IPS-20b (cell line): ENCODE measurements around the gene PIEZO1.
"Not testable (repeated sequence)": the region's sequence is repeated elsewhere in the genome, so short reads cannot be mapped to it uniquely, and the experiment has no call there.

ENCODE experiments used
- H3K27ac ChIP-seq: one replicate; pipeline ENCODE4 v1.5.1; 2013; ENCODE audit warnings: low read length
- H3K27me3 ChIP-seq: 2 replicates; pipeline ENCODE4 v1.6.1; 2013; ENCODE audit warnings: mild to moderate bottlenecking, low read length, inconsistent platforms; ENCODE audit not compliant: insufficient read depth
- H3K36me3 ChIP-seq: 2 replicates; pipeline ENCODE4 v1.6.1; 2013; ENCODE audit warnings: low read depth, mild to moderate bottlenecking, inconsistent platforms, low read length, moderate library complexity; ENCODE audit not compliant: insufficient read depth
- H3K4me1 ChIP-seq: 2 replicates; pipeline ENCODE4 v1.6.1; 2013; ENCODE audit warnings: mild to moderate bottlenecking, control low read depth, inconsistent platforms, low read length, moderate library complexity; ENCODE audit not compliant: insufficient read depth
- H3K4me3 ChIP-seq: 2 replicates; pipeline ENCODE4 v1.5.1; 2013; ENCODE audit warnings: mild to moderate bottlenecking, low read length, inconsistent platforms
- H3K9ac ChIP-seq: 2 replicates; pipeline ENCODE4 v1.6.1; 2013; ENCODE audit warnings: low read depth, mild to moderate bottlenecking, inconsistent platforms, low read length, moderate library complexity
- H3K9me3 ChIP-seq: 2 replicates; pipeline ENCODE4 v1.6.1; 2013; ENCODE audit warnings: mild to moderate bottlenecking, low read depth, low read length, inconsistent platforms; ENCODE audit not compliant: insufficient read depth

The PIEZO1 gene

DNA sequence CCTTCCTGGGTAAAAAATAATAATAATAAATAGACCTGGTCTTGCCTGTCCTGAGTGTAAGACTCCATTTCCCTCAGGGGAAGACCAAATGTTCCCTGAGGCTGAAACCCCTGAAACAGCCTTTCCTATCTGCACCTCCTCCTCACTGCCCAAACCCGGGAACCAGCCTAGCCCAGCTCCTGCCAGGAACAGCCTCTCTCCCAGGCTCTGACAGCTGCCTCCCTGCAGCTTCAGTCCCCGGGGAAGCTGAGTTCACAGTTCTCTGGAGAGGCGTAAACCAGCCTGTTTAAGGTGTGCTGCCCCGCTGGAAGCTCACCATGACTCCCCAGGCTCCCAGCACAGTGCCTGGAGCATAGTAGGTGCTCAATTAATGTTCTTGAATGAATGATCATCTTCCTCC is 11.3 kb upstream of the PIEZO1 start:
- Histone ChIP-seq H3K9me3 (no peaks in the 10 kb centered on the region), H3K27me3 (peaks cover 4% of the 10 kb centered on the region; the same call in 1 of the 2 replicates), H3K27ac (no peak overlapping the region), H3K4me3 (no peak overlapping the region), H3K9ac (no peak overlapping the region), H3K36me3 (no peaks in the 10 kb centered on the region), H3K4me1 (no peaks in the 10 kb centered on the region)

DNA sequence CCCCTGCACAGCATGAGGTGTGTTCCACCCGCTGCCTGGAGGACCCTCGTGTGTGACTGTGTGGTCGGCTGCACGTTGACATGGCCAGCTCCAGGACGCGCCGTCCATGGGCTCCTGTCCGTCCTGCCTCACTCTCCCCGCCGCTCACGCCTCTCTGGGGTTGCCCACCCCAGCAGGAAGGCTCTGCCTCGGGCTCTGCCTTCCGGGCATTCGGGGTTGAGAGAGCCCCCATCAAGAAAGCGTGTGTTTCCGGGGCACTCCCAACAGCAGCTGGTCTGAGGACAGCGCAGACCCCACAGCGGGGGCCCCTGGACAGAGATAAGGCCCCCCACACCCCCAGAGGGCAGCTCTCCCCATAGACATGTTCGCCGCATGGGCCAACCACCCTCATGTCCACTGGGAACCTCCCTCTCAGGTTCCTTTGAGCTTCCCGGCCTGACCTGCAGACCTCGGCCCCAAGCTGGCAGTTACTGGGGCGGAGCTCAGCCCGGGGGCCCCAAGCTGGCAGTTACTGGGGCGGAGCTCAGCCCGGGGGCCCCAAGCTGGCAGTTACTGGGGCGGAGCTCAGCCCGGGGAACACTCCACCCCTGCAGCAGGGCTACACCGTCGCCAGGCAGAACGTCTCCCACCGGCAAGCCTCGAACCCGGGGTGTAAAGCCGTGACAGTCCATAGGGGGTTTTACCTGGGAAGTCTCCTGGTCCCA is 8.4 kb upstream of the PIEZO1 start:
- no peak overlapping the region for H3K27ac ChIP-seq

DNA sequence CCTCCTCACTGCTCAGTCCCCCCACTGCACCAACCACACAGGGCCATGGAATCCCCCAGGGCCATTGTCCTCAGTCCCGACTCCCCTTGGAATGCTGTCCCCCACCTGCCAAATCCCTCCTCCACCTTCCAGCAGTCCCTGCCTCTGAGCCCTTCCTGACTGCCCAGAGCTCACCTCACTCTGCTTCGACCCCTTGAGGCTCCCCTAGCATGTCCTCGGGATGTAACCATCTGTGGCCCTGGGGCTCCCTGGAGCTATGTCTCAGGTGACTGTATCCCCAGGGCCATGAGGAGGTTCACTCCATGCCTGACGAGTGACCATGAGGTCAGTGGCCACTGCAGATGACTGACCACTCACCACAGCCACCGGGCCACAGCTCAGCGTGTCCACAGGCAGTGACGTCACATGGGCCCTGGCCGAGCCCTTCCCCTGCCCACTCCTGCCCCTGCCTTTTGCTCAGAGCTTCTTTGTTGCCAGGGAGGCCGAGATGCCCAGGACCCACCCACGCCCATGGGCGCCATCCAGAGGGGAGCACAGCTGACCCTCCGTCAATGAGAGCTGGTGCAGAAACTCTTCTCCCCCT is 7.7 kb upstream of the PIEZO1 start:
- Histone ChIP-seq H3K9ac (no peak overlapping the region), H3K36me3 (no peaks in the 10 kb centered on the region), H3K4me1 (no peaks in the 10 kb centered on the region), H3K4me3 (no peak overlapping the region), H3K27ac (no peak overlapping the region), H3K27me3 (peaks cover 4% of the 10 kb centered on the region; the same call in 1 of the 2 replicates), H3K9me3 (no peaks in the 10 kb centered on the region)

More for the DNA sequence above, 8.4 kb upstream of the PIEZO1 start:
- Histone ChIP-seq H3K9ac (no peak overlapping the region), H3K4me3 (no peak overlapping the region), H3K4me1 (no peaks in the 10 kb centered on the region), H3K27me3 (peaks cover 4% of the 10 kb centered on the region; the same call in 1 of the 2 replicates), H3K36me3 (no peaks in the 10 kb centered on the region), H3K9me3 (no peaks in the 10 kb centered on the region)

DNA sequence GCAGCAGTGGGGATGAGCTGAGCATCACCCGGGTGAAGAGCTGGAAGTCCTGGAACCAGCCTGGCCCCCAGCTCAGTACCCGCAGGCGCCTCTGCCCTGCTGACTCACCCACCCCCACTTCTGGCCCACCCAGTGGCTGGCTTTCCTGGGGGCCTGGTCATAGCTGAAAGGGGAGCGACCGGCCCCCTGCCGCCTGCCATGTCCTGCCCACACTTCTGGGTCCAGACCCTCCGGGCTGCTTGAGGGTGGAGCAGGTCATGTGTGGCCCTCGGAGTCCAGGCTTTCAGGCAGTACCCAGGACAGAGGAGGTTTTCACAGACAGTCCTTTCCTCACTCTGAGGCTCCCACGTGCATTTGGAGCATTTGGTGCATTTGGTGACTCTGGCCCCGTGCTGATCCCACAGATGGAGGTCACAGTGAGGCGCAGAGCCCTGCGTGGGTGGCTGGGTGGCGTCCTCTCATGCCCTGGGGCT is 7.1 kb upstream of the PIEZO1 start:
- no peak overlapping the region for H3K27ac ChIP-seq

DNA sequence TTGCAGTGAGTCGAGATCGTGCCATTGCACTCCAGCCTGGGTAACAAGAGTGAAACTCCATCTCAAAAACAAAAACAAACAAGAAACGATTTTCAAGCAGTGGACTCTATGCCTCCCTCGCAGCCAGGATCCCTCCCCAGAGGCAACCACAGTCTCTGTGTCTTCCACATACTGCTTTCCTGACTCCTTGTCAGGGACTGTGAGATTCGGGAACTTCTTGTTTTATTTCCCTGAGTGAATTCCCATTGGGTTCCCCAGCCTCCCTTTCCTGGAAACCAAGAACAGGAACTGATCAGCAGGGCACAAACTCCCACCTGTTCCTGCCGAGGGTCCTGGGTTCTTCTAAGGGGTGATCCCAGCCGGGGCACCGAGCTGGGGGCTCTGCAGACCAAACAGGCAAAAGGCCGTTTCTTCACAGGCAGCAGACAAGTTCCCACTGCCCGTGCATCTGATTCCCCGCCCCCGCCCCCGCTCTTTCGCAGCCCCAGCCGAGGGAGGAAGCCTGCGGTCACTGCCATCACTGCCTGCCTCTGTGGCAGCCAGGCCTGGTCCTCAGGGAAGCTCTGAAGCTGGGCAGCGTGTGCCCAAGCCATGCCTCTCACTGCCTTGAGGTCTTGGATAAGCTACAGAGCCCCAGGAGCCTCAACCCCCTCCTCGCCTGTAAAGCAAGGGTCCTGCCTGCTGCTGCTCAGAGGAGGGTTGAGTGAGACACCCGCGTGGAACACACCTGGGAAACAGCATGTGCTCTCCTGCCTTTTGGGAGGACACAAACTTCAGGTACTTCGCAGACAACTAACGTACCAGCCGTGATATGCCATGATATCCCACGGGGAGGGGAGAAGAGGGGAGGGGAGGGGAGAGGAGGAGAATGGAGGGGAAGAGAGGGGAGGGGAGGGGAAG is 5.5 kb upstream of the PIEZO1 start:
- peaks cover 17% of the 10 kb centered on the region for H3K27me3 ChIP-seq
- H3K4me1 ChIP-seq, result no peaks in the 10 kb centered on the region
- H3K9me3 ChIP-seq, result no peaks in the 10 kb centered on the region
- H3K27ac ChIP-seq, result no peak overlapping the region
- H3K36me3 ChIP-seq, result no peaks in the 10 kb centered on the region
- H3K9ac ChIP-seq, result no peak overlapping the region
- H3K4me3 ChIP-seq, result no peak overlapping the region

More for the DNA sequence above, 7.1 kb upstream of the PIEZO1 start:
- no peaks in the 10 kb centered on the region for H3K36me3 ChIP-seq
- H3K4me1 ChIP-seq, result no peaks in the 10 kb centered on the region
- no peak overlapping the region for H3K9ac ChIP-seq
- H3K27me3 ChIP-seq, result peaks cover 10% of the 10 kb centered on the region; the same call in 1 of the 2 replicates
- H3K4me3 ChIP-seq, result no peak overlapping the region
- H3K9me3 ChIP-seq, result no peaks in the 10 kb centered on the region

DNA sequence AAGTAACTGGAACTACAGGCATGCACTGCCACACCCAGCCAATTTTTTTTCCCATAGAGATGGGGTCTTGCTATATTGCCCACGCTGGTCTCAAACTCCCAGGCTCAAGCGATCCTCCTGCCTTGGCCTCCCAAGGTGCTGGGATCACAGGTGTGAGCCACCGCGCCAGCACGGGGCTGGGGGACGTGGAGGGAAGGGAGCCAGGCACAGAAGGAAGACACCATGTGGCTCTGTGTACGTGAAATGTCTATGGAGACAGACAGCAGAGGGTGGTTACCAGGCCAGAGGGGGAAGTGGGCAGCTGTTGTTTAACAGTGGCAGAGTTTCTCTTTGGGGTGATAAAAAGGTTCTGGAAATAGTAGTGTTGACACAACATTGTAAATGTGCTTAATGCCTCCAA is 4.6 kb upstream of the PIEZO1 start:
- Histone ChIP-seq H3K9ac (no peak overlapping the region), H3K4me1 (no peaks in the 10 kb centered on the region), H3K27ac (no peak overlapping the region), H3K9me3 (no peaks in the 10 kb centered on the region), H3K4me3 (no peak overlapping the region), H3K36me3 (no peaks in the 10 kb centered on the region), H3K27me3 (peaks cover 21% of the 10 kb centered on the region)

DNA sequence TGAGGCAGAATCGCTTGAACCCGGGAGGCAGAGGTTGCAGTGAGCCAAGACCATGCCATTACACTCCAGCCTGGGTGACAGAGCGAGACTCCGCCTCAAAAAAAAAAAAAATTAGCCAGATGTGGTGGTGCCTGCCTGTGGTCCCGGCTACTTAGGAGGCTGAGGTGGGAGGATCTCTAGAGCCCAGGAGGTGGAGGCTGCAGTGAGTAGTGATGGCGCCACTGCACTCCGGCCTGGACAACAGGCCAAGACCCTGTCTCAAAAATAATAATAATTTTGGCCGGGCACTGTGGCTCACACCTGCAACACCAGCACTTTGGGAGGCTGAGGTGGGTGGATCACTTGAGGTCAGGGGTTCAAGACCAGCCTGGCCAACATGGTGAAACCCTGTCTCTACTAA is 3.7 kb upstream of the PIEZO1 start:
- not testable (repeated sequence) for H3K4me3 ChIP-seq, H3K9ac ChIP-seq, H3K9me3 ChIP-seq, H3K27ac ChIP-seq, H3K4me1 ChIP-seq, H3K36me3 ChIP-seq
- peaks cover 28% of the 10 kb centered on the region for H3K27me3 ChIP-seq

DNA sequence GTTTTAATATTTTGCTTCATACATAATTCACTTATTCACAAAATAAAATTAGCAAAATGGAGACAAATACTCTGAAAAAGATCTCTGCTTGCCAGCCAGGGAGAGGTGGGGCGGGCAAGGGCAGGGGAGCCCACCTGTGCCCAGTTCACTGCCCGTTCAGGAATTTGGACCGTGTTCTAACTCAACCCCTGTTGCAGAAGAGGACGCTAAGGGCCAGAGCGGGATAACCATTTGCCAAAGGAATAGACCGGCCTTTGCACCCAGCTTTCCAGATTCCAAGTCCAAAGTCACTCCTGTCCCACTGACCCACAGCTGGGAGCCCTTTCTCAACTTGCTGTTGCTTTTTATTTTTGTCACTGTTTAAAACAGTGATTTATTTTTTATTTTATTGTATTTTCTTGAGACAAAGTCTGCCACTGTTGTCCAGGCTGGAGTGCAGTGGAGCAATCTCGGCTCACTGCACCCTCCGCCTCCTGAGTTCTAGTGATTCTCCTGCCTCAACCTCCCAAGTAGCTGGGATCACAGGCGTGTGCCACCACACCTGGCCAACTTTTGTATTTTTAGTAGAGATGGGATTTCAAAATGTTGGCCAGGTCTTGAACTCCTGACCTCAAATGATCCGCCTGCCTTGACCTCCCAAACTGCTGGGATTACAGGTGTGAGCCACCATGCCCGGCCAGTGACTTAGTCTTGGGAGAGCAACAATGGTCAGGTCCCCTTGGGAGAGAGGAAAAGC is 2.7 kb upstream of the PIEZO1 start:
- Histone ChIP-seq H3K9me3 (no peaks in the 10 kb centered on the region), H3K4me3 (no peak overlapping the region), H3K4me1 (peaks cover 8% of the 10 kb centered on the region), H3K27ac (no peak overlapping the region), H3K9ac (no peak overlapping the region), H3K27me3 (peaks cover 38% of the 10 kb centered on the region), H3K36me3 (no peaks in the 10 kb centered on the region)

DNA sequence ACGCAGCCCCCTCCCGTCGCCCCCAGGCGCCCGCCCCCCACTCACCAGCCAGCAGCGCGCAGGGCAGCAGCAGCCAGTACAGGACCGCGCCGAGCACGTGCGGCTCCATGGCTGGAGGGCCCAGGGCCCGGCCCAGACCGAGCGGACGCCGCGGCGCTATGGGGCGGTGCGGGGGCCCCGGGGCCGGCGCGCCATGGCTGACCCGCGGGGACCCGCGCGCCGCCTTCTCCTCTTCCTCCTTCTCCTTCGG is 239 bp downstream of the PIEZO1 start:
- no peak overlapping the region for H3K27ac ChIP-seq
- peaks cover 8% of the 10 kb centered on the region for H3K4me1 ChIP-seq

DNA sequence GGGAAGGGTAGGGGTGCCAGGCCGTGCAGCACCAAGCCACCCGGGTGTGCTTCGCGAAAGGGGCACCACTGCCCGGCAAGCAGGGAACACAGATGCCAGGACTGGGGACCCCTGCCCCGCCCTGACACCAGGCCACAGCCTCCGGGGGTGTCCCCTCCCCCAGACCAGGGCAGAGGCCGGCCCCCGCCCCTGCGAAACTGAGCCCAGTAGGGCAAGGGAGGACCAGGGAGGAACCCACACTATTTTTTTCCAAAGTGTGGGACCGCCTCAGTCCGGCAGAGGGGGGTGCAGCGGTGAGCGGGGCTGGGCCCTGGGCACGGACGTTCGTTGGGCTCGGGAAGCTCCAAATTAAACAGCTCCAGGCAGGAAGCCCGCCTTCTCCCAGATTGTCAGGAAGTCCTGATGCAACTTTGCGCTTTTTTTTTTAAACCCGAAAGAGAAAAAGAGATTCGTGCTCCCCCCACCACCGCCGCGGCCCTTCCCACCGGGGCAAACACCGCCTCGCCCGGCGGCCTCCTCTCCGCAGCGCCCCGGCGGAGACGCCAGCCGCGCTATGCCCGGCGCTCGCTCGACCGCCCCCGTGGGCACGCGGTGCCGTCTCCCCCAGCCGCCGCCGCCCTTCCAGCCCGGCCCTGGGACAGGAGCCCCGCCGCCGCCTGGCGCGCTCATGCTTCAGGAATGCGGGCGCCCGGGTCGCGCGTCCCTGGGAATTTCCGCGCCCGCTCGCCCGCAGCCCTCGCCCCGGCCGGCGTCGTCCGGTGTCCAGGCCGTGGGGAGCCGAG is 755 bp downstream of the PIEZO1 start:
- H3K27ac ChIP-seq, result no peak overlapping the region
- peak overlapping the region; percentile 56; the same call in 1 of the 2 replicates for H3K9ac ChIP-seq
- peaks cover 8% of the 10 kb centered on the region for H3K4me1 ChIP-seq
- H3K36me3 ChIP-seq, result no peaks in the 10 kb centered on the region
- peaks cover 38% of the 10 kb centered on the region for H3K27me3 ChIP-seq
- no peaks in the 10 kb centered on the region for H3K9me3 ChIP-seq
- peak overlapping the region; percentile 66; the same call in 1 of the 2 replicates for H3K4me3 ChIP-seq

More for the DNA sequence above, 239 bp downstream of the PIEZO1 start:
- Histone ChIP-seq H3K27me3 (peaks cover 38% of the 10 kb centered on the region), H3K4me3 (peak overlapping the region; percentile 66; the same call in 1 of the 2 replicates), H3K9ac (peak overlapping the region; percentile 56; the same call in 1 of the 2 replicates), H3K9me3 (no peaks in the 10 kb centered on the region), H3K36me3 (no peaks in the 10 kb centered on the region)
